ENCODE results near the gene NT5DC1.

The NT5DC1 gene

DNA sequence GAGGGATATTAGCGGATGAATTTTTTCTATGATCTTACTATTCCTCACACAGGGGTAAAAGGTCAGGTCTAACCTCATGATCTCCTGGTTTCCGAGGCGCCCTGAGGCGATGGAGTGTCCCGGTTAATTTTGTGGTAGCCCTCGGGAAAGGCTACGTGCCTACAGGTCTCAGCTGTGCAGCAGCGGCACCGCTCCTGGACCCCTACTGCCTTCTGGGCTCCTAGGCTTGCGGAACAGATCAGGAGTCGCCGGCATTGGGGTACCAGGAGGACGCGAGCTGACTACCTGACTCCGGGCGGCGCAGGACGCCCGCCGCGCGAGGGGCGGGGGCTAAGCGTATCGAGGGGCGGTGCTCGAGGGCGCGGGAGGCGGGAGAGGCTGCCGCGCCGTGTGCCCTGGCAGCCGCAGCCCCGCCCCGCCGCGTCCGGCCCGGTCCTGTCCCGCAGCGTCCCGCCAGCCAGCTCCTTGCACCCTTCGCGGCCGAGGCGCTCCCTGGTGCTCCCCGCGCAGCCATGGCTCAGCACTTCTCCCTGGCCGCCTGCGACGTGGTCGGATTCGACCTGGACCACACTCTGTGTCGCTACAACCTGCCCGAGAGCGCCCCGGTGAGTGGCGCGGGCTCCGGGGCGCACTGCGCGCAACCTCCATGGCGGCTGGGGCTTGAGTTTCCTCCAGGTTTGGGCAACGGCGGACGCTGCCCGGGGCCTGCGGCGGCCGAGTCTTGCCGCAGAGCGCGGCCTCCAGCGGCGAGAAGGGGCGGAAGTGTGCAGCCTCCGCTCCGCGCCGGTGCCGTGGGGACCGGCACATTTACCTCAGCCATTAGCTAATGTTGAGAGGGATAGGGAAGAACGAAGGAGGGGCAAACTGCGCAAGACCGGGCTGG, at the start of gene NT5DC1:
Gene NT5DC1 (plus strand): TSS at position 435 of the 883 bp plus-strand sequence. CDS start 78 bp downstream, at position 513.
- peak; percentile 72 for DNase-seq (ENCODE audit: low spot score)

DNA sequence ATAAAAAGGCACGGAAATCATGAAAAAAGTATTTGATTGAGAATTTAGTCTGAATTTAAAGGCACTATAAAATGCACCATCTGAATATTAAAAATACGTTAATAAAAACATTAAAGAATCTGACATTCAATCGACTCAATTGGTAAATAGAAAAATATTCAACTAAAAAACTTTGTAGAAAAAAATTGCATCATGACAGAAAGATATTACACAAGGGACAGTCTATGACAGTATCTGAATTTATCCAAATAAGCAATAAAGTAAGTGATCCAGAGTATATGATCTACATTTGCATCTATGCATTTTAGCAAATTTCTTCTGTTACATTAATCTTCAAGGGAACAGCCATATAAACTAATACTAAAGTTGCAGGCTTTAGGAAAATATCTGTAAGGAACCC, 49.4 kb upstream of the NT5DC1 start:
- no peak for DNase-seq (ENCODE audit: low spot score)

DNA sequence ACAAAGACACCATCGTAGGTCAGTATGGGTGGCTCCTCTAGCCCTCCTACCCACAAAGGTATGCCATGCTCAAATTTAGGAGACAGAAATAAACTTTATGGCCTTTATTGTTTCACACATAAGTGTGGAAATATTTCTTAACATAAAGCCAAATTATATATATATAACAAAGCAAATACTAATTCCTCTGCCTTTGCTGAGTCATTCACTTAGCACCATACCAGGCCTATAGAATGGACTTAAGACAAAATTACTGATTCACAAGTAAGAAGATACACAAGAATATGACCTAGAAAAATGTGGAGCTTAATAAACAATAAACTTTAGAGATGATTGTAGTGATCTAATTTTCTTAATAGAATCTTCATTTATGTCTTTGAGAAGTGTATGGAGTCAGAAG, 45.1 kb upstream of the NT5DC1 start:
- no peak for DNase-seq (ENCODE audit: low spot score)

DNA sequence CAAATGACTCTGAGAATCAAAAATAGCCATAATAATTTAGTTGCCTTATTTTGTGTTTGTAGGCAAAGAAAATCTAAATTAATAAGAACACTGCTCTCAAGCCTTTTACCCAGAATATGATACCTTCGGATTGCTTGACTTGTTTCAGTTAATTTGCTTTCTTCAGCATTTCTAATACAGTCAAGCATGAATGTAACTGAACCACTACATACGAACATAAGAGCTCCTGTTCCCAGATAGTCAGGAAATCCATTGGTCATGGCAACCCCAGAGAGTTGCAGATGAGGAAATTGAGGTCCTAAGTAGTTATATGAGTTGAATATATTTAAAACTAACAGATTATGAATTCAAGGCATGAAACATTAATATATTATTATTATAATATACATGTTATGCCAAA, 42.9 kb upstream of the NT5DC1 start:
- no peak for DNase-seq (ENCODE audit: low spot score)

DNA sequence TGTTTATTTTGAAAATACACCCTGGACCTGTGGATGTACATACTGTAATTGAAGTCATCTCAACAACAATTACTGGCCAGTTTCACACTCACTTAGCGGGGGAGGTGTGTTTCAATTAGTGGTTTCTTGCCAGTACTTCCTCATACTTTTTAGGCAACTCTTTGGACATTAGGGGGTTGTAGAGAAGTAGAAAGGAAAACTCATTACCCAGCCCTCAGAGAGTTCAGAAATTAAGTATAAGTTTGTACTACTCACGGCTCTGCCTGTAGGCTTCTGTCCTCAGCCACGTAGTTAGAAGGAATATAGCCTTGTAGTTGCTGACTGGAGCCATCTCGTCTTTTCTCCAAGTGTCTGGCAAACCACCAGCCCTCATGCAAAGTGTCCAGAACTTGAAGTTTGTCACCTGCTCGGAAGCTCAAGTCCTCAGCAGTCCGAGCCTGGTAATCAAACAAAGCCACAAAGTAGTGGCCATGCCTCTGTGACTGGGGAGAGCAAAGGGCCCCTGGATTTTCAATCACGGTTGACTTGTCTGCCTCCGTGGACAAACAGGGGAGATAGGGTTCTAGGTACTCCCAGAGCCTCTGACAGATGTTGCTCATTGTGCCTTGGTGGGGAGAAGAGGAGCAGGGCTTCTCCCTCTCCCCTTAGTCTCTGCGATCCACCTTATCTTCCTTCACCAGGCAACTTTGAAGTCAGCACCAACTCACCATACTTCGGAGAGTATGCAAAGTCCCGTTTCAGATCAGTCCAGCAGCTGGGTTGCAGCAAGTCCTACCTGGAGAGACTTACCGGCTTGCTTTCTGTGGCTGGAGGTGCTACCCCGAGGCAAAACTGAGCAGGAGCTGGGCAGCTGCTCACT, 40.7 kb upstream of the NT5DC1 start:
- DNase-seq (ENCODE audit: low spot score) = peak; percentile 43

DNA sequence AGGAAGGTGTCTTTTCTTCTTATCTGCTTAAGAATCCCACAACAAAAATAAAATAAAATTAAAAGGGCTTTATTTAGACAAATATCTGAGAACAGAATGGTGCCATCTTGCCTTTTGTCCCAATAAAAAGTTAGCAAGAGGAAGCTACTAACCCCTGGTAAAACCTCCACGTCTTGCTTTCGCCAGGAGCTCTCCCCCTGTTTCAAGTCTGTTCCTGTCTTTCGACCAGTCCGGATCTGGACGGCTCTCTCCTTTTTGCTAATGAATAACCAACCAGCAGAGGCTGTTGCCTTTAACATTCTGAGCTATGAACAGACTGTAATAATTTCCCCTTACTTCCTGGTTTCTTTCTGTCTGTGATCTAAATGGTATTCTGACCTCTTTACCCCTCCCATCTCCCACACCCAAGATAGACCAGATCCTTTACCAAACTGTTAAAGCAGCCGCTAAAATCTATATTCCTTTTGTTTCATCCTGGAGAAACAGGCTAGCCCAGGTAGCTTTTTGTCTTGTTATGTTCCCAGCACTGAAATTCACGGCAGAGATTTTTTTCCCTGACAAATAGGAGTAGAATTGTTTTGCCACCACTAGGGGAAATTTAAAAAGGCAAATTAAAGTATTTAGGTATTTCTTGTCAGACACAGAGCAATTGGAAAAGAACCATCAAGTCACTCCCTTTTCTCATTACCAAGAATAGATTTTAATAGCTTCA, 39.9 kb upstream of the NT5DC1 start, which contains the start of gene FRK:
Gene FRK (minus strand): TSS at position 320 of the 712 bp plus-strand sequence. CDS start 580 bp downstream, outside the sequence.
- peak; percentile 82 for DNase-seq (ENCODE audit: low spot score)

DNA sequence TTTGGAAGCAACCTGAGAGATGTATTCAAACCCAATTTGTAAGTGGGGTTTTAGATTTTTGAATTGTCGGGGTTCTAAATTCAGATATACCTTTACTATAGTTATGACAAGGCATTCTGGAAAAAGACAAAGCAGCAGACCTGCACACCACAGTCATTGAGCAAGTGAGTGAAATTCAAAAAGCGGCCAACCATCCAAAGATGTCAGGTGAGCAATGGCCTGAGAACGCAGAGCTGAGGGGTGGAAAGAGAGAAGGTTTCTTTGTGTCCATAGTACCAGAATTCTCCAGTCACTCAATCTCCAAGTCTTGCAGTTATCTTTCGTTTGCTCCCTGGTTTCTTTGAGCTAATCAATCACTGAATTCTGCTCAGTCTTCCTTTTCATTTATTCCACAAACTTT, 38.2 kb upstream of the NT5DC1 start:
- no peak for DNase-seq (ENCODE audit: low spot score)

DNA sequence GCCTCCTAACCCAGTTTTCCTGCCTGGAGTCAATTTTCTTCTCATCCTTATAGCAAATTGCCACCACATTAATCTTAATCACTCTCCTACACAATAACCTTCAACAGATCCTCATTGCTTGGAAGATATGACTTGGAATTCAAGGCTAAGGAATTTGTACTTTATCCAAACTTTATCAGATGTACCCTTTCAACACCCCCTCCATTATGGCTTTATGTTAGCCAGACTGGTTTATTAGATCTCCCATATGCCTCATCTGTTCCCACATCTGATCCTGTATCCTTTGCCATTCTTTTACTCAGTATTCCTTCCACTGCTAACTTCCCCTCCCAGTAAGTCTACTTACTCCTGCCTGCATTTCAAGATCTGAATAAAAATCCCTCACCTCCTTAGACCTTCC, 36.0 kb upstream of the NT5DC1 start:
- no peak for DNase-seq (ENCODE audit: low spot score)

DNA sequence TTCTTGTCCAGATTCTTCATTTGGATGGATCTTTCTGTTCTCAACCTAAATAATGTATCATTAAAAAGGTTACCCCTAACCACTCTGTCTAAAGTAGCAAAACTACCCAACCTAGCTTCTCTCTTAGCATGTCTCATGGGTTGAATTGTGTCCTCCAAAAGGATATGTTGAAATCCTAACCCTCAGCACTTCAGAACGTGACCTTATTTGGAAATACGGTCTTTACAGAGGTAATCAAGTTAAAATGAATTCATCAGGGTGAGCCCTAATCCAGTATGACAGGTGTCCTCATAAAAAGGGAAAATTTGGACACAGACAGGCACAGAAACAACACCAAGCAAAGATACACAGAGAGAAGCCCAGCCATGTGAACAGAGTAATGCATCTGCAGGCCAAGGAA, 33.9 kb upstream of the NT5DC1 start:
- DNase-seq (ENCODE audit: low spot score) = no peak

DNA sequence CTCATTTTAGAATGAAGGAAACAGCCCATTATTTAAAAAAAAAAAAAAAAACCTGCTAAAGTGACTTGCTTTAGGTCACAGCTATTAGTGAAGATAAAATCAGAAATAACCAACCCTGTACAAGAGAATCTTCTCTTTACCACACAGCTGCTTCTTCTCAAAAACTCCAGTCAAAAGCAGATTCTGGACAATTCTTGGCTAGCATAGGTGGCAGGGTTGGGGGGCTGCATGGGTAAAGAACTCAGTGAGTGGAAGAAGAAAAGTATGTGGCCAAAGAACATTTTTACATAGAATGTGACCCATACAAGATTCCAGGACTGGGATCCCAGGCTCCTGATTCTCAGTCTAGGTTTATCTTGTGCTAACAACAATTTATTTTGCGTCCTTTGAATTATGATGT, 30.6 kb upstream of the NT5DC1 start:
- no peak for DNase-seq (ENCODE audit: low spot score)

DNA sequence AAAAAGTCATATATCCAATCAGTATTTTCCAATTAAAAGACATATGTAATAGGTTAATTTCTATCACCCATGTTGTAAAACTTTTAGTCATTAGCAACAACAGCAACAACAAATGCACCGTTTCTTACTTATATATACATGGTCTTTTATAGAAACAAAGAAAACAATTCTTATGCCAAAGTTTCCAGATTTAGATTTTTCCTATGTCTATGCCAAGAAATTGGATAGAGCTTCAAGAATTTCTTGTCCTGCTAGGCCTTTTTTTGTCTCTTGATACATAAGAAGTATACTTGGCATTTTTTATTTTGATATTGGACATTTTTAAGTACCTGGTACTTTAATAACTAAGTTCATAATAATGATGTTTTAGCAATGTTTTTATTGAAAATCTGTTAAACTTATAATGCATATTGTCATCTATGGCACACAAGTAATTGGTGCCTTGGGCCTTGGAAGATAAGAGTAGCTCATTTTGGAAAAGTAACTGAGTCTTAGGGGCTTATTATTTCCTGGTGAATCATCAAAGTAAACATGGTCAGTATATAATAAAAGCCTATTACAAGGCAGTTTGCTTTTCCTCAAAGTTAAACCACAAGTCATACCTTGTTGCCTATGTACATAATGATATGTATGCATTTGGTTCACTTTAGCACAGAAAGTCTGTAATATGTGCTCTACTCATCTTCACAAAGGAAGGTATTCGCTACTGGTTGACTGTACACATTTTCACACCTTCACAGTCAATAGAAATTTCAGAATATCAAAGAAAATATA, 29.9 kb upstream of the NT5DC1 start:
- peak; percentile 28 for DNase-seq (ENCODE audit: low spot score)

DNA sequence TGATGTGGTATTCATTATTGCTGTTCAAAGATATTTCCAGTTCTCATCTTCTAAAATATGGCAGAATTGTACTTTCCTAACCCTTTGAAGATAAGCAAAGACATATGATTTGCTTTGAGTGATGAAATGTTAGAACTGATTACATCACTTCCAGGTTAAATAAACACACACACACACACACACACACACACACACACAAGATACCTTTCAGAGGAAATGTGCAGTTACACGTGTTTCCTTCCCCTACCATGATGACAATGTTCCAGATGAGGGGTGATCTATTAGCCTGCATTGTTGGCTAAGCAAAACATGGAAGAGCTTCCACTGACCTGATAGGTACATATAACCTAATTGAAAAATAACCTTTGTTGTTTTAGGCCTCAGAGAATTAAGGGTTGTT, 28.3 kb upstream of the NT5DC1 start:
- peak; percentile 21 for DNase-seq (ENCODE audit: low spot score)

DNA sequence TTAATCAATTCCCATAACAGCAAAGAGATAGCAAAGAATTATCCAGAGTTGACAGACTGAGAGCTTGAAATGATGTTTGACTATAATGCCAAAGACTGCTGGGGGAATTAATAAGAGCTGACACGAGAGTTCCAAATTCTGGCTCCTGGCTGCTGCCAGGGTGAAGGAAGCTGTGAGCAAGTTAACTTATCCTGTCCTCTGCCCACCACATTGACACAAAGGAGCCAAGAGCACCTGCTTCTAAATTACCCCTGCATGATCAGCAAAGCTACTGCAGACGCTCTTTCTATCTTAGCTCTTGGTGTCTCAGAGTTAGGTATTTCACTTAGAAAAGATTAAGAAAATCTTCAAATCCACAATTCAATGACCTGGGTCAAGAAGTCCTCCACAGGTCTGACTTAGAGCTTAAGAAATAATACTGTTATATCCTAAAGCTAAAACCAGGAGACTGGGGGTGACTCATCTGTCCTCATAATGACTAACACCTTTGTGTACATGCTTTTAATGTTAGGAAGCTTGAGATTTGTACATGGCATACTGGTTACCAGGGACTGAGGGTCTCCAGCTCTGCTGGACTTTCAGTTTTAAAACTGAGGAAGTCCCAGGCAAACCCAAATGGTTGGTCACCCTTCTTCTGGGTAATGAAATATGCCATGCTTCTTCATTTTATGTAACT, 26.8 kb upstream of the NT5DC1 start:
- peak; percentile 50 for DNase-seq (ENCODE audit: low spot score)

DNA sequence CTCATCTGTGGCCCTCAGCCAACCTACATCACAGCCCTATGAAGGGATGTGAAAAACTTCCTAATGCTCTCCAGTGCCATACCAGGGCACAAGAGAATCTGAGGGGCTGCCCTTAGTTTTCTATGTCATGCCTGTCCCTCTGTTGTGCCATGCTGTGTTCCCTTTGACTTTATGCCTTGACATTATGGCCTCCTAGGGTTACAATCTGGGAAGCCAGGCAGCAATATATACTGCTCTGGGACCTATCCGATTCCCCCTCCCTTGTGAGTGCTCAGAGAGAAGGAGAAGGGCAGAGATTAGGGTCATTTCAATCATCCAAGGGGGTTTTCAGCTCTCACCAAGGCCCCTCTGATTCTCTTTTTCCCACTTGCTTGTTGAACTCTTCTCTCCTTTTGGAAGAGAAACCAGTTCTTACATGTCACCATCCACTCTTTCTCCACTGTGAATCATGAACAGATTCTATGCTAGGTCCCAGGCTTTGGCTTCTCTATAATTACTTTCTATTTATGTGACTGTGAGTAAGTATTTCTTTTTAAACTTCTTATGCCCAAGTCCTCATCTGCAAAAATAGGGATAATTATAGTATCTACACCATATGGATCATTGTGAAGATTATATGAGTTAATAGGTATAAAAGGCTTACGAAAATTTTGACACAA, 25.8 kb upstream of the NT5DC1 start:
- no peak for DNase-seq (ENCODE audit: low spot score)

DNA sequence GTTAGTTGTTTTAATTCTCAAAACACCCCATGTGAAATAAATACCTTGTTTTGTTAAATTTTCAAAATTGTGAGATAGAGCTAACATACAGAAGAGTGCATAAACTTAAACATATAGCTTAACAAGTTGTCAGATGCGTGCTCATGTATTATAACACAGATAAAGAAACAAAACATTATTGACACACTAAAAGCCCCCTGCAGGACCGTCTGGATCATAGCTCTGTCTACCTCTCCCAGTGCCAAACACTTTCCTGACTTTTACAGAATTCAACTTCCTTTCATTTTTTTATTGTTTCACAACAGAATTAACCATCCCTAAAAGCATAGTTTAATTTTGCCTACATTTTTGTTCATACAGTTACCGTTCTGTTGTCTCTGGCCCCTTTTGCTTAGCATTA, 22.1 kb upstream of the NT5DC1 start:
- DNase-seq (ENCODE audit: low spot score) = no peak

DNA sequence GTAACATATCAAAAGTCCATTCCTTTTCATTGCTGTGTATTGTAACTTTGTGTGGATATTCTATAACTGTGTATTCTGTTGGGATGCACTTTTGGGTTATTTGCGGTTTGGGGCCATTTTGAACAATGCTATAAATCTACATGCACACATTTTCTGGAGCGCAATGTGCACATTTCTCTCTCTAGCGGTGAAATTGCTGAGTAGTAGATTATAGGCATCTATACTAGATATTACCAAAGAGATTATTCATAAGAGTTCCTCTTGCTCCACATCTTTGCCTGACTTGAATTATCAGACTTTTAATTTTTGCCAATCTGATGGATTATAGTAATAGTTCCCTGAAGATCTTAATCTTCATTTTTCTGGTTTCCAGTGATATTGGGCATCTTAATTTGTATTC, 21.7 kb upstream of the NT5DC1 start:
- DNase-seq (ENCODE audit: low spot score) = no peak

DNA sequence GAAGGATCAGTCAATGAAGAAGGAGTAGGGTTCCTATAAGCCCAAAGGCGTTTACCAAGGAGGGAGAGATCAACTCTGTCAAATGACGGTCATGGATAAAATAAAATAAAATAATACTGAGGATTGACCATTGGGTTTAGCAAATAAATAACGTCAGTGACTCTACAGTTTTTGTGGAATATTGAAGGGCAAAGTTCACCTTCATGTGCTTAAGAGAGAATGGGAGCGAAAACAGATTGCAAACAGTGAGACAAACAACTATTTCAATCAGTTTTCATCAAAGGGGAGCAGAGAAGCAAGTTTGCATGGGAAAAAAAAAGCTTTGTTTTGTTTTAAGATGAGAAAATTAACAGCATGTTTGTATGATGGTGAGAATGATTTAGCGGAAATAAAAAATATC, 17.6 kb upstream of the NT5DC1 start:
- no peak for DNase-seq (ENCODE audit: low spot score)

DNA sequence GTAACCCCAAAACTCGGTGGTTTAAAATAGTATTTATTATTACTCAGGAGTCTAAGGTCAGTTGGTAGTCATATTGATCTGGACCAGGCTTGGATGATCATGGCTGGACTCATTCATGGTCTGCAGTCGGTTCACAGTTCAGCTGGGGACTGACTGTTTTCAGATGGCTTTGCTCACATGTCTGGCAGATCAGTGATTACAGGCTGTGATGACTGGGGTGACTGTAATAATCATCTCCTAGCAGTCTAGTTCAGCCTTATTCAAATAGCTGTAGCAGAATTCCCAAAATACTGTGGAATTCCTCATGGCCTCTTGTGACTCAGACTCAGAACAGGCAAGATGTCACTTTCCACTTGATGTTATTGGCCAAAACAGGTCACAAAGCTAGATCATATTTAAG, 16.4 kb upstream of the NT5DC1 start:
- no peak for DNase-seq (ENCODE audit: low spot score)

DNA sequence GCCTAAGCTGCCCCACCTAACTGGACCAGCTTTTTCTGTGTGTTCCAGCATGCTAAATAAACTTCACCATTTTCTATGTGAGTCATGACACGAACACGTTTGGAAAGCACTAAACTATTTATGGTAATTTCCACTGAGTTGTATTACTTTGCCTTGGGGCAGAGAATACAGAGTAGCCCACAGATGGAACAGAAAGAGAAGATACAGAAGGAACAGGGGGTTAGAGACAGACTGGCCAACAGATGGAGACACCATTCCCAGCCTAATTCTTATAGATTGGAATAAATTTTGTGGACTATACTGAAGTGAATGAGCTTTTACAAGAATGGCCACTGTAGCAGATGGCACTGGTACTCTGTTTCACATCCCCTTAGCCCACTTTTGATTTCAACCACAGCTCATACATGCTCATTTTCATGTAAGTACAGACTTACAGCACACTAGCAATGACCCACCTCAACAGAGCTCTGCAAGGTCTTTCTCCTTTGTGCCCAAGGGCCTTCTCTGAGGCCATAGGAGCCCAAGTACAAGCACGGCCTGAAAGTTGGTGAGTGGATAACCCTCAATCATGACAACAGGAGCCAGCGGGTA, 13.1 kb upstream of the NT5DC1 start:
- DNase-seq (ENCODE audit: low spot score) = no peak

DNA sequence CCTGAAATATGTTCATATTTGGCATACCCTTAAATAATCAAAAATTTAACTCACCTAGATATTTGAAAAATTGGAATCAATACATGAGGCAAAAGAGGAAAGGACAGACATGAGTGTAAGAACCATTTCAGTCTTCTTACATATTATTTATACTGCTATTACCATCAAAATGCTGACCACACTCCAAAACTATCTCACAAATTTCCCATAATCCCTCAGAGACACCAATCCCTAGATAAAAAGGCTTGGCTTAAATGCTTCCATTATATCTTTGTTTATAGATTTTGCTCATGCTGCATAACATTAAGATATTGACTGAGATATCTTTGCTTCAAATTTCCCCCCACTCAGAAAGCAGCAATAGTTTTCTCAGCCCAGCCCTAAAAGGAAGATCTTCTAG, 11.7 kb upstream of the NT5DC1 start:
- no peak for DNase-seq (ENCODE audit: low spot score)
